DMS153 (cell line): ENCODE data around the gene GRPEL2.

Source experiments
- DNase-seq: peaks from one replicate; lab custom pipeline; 2025; lab: John Stamatoyannopoulos, UW

The GRPEL2 gene

DNA sequence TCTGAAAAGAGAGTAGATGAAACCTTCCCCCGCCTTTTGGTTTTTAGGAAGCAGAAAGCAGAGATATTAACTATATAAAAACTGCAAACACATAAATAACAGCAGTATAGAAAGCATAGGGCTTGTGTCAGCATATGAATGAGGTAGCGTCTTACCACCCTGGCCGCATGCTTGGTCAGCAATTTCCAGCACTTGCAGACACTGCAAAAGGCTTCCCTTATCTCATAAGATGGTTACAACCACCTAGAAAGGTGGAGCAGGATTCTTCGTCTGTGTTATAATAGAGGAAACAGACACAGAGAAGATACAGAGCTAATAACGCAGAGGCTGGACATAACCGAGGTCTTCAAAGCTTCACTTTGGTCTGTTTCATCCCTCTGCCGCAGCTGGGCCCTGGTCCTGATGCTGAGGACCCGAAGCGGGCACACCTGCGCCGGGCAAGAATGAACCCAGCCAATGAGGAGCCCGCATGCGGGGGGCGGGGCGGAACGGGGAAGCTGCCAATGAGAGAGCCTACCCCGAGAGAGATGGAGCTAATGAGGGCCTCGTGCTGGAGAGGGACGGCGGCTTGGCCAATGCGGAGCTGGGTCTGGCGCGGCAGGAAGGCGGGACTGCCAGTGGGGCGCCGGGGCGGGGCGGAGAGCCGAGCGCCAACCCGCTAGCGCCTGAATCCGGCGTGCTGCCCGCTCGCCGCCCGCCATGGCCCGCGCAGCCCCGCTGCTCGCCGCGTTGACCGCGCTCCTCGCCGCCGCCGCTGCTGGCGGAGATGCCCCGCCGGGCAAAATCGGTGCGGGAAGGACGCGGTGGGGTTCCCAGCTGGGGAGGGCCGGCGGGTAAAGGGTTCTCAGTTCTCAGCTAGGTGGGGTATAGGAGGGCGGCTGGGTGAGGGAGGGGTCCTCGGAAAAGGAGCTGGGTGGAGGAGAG is 12.3 kb downstream of the GRPEL2 start, which contains the start of gene PCYOX1L:
TSS of gene PCYOX1L (plus strand) at position 677 of the 924 bp plus-strand sequence. CDS start at position 700, 23 bp downstream.
- DNase-seq = peak; percentile 86

DNA sequence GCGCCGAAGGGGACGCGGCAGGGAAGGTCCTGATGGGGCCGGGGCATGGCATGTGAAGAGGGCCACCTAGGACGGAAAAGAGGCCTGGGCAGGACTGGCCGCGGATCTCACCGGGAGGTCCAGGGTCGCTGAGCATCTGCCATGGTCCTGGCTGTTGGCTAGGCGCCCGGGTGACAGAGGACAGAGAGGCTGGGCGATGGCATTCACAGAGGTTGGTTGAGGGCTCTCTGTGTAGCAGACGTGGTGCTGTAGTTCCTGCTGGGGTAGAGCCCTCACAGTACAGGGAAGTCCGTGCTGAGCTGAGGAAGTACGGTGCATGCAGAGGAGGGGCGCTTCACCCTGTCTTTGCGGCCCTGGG is 13.0 kb downstream of the GRPEL2 start:
- DNase-seq = no peak

DNA sequence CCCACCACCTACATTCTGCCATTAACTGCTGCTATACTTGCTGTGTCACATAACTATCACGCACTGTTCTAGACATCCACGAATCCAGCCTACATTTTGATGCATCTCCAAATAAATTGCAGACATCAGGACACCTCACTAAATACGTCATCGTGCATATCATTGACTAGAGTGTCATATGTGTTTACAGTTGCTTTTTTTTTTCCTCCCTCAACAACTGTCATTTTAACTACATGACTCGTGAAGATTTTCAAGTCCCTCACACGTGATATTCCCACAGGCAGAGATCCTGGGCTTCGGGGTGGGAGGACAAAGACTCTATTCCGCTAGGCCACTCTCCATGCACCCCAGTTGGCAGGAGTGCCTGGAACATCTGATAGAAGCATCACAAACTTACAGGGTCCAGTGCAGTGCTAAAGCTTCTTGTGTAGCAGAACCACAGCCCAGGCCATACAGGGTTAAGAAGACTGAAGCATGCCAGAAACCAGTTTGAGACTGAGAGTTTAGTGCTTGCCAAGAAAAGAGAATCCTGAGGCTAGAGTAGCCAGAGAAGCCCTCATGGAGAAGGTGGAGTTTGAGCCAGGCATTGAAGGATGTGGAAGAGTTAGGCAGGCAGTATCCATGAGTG is 13.7 kb downstream of the GRPEL2 start:
- no peak for DNase-seq

DNA sequence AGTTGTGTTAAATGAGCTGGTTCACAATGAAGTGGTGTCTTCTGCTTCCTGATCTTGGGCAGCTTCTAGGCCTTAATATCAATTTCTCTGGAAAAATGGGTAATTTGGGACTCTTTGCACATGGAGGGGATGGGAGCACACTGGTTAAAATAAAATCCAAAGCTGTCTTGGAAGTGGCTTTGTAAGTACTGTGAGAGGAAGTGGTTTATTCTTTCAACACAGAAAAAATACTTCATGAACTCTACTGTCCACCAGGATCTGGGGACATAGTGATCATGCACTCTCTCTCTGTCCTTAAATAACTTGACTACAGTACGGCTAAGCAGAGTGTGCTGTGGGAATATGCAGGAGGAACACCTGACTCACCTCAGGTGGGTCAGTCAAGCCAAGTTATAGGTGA is 15.0 kb downstream of the GRPEL2 start:
- no peak for DNase-seq

DNA sequence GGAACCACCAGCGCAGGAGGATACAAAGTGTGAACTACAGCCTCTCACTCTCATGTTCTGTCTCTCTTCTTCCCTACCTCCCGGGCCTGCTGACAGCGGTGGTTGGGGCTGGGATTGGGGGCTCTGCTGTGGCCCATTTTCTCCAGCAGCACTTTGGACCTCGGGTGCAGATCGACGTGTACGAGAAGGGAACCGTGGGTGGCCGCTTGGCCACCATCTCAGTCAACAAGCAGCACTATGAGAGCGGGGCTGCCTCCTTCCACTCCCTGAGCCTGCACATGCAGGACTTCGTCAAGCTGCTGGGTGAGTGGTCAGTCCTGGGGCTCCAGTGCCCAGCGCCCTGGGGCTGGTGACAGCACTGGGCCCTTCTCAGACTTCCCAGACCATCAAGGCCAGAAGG is 17.2 kb downstream of the GRPEL2 start:
- DNase-seq = no peak

DNA sequence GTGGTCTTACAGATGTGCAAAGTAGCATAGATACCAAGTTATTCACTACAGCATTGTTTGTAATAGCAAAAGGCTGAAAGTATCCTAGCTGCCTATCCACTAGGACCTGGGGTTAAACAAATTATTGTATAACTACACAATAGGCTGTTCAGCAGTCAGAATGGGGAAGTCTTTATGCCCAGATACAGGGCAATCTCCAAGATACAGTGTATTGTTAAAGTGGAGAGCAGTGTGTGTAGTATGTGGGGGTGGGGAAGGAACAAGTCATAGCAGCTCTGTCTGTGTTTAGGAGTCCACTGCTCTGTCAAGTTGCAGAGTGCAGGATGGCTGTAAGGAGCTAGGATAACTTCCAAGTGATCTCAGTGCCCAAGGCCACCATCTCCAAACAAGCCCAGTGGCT is 18.1 kb downstream of the GRPEL2 start:
- DNase-seq = no peak

DNA sequence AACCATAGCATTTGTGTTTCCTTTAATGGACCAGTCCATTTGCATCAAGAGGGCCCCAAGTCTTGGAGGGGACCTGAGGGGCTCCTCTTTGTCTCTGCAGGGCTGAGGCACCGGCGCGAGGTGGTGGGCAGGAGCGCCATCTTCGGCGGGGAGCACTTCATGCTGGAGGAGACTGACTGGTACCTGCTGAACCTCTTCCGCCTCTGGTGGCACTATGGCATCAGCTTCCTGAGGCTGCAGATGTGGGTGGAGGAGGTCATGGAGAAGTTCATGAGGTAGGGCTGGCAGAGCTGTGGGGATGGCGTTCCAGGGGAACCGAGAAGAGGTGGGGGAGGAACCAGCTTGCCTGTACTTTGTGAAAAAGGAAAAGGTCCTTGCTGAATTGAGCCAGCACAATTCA is 18.6 kb downstream of the GRPEL2 start:
- no peak for DNase-seq

DNA sequence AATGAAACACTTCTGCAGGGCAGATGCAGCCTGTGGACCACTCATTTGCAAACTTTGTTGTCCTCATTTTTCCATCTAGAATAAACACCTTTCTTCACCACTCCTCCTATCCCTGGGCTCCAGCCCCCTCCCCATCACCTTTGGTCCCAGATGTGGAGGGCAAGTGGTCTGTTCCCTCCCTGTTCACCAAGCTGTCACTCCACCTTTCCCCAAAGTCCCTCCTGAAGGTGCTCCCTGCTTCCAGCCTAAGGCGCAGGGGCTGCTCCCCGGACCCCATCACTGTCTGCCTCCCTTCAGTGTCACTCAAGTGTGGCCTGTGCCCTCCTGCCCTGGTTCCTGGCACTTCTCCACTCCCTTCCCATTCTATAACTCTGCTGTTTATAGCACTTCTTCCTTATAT is 19.4 kb downstream of the GRPEL2 start:
- DNase-seq = no peak

DNA sequence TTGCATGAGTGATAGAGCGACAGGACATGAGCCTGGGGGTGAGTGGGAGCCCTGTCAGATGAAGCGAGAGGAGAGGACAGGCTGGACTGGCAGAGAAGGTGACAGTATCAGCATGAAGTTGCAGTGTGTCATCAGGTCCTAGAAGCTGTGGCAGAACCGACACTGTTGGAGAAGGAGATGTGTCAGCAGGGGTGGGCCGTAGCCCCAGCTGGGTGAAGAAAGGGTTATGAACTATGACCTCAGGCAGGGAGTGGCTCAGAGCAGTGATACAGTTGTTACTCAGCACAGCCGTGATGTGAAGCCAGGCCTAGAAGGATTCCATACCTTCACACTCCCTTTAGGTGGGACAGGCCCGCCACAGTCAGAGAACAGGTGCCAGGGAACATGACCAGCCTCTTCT is 20.1 kb downstream of the GRPEL2 start:
- no peak for DNase-seq

DNA sequence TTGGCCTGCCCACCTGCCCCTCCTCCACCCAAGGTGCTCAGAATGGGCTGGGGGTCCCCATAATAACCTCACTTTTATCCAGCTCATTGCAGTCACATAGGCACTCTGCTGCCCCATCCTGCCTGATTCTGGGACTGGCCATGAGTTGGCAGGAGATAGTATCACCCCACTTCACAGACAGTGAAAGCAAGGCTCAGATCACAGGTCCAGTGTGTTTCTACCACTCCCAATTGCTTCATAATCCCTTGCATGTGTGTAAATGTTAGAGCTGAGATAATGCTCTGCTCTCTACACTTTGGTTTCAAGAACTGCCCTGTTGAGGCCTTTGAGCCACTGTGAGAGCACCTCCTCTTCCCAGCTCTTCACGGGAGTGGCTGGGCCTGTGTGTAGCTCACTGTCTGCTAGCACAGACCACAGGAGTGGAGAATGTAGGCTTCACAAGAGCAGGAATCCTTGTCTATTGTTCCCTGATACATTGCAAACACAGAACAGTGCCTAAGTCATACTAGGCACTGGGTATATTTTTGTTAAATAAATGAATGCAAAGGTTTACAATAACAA is 20.9 kb downstream of the GRPEL2 start:
- no peak for DNase-seq

DNA sequence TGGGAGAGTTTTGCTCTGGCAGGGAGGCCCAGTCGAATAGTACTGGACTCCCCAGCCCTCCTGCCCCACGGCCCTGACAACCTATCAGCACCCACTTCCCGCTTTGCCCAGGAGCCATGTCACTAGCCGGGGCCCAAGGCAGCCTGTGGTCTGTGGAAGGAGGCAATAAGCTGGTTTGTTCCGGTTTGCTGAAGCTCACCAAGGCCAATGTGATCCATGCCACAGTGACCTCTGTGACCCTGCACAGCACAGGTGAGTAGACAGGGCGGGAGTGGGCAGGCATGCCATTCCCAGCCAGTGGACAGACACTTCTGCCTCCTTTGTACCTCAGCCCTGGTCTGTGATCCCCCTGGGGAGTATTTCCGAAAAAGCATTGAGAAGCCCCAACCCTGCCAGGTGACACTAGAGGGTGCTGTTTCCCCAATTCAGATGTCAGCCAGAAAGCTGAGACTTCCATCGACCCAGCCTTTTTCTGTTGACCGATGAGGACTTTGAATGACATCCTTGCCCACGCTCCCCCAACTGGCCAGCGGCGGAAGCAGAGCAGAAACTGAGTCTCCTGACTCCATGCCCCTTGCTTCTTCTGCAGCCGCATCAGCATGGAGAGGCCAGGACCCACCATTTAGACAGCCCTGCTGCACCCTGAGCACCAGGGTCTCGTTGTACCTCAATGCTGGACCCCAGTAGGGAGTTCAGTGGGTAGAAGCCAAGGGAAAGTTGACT is 22.1 kb downstream of the GRPEL2 start:
- peak; percentile 5 for DNase-seq

DNA sequence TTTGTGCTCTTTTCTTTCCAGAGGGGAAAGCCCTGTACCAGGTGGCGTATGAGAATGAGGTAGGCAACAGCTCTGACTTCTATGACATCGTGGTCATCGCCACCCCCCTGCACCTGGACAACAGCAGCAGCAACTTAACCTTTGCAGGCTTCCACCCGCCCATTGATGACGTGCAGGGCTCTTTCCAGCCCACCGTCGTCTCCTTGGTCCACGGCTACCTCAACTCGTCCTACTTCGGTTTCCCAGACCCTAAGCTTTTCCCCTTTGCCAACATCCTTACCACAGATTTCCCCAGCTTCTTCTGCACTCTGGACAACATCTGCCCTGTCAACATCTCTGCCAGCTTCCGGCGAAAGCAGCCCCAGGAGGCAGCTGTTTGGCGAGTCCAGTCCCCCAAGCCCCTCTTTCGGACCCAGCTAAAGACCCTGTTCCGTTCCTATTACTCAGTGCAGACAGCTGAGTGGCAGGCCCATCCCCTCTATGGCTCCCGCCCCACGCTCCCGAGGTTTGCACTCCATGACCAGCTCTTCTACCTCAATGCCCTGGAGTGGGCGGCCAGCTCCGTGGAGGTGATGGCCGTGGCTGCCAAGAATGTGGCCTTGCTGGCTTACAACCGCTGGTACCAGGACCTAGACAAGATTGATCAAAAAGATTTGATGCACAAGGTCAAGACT is 22.8 kb downstream of the GRPEL2 start:
- DNase-seq = no peak

DNA sequence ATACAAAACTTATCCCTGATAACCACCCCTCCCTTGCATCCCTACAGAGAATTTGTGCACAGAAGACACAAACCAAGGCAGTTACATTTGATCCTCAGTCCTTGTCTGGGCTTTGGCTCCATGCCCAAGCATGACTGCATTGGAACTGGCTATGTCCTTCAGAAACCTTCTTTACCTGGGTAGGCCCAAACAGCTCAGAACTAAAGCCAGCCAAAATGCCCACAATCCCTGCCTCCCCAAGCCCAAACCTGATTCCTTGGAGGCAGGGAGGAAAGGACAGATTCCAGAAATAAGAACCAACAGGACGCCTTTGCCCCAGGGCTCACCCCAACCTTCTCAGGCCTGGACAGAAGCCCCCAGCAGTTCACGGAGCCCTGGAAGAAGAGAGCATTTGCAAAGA is 25.6 kb downstream of the GRPEL2 start:
- DNase-seq = no peak

DNA sequence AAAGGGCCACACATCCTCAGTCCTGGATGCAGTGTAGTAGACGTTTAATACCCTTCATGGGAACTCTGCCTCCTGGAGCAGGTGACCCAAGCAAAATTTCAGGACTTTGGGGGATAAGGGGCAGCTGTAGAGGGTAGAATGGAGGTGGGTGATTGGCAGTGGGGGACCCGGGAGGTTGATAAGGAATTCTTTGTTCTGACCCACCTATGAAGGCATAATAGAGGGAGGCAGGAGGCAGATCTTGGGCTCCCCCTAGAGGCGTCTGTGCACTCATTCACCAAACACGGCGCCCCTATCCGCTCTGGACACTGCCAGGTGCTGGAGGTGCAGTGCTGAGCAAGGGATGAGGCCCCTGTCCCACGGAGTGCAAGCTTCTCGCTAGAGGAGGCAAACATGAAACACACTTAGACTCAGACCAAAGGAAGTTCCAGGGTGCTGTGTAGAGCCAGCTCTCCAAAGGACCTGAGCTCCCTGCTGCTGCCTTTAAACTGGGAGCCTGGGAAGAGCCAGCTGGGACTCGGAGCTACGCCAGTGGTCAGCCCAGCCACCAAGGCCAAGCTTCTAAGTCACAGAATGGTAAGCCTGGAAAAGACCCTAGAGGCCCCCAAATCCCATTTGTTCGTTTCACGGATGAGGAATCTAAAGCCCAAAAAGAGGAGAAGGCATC is 26.1 kb downstream of the GRPEL2 start:
- peak; percentile 0 for DNase-seq

DNA sequence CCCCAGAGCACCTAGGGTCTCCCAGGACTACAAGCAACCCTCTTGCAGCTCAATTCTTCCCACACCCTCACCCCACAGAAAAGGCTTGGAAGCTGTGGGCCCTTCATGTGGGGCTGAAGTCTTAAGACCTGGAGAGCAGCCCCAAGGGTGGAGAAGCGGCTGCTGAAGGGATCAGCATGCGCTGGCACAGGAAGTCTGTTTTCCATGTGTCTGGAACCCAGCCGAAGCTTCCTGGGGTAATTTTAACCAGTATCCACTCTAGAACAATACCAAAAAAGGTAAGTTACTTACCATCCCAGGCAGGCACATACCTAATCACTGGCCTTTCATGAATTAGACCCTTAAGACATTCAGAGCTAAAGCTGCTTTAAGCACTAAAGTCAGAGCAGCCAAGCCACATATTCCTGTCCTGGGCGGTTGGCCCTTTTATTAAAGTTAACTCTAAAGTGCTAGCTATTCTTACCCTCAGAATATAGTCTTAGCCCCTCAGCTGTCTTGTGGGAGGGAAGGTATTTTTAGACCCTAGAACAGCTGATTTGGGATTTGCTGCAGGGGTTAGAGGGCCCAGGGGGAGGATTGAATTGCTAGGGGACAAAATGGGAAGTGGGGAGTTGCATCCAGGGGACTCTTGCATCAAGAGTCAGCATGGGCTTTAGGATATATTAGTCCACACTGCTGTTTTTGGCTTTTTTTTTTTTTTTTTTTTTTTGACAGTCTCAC is 26.9 kb downstream of the GRPEL2 start:
- no peak for DNase-seq

DNA sequence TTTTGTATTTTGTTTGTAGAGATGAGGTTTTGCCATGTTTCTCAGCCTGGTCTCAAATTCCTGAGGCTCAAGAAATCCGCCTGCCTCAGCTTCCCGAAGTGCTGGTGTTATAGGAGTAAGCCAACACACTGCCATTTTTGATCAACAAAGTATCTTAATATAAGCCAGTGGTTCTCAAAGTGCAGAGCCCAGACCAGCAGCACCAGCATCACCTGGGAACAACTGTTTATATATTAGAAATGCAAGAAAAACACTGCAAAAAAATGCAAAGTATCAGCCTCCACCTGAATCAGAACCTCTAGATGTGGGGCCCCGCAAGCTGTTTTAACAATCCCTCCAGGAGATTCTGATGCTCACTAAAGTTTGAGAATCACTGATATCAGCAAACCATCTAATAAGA is 27.6 kb downstream of the GRPEL2 start:
- no peak for DNase-seq

DNA sequence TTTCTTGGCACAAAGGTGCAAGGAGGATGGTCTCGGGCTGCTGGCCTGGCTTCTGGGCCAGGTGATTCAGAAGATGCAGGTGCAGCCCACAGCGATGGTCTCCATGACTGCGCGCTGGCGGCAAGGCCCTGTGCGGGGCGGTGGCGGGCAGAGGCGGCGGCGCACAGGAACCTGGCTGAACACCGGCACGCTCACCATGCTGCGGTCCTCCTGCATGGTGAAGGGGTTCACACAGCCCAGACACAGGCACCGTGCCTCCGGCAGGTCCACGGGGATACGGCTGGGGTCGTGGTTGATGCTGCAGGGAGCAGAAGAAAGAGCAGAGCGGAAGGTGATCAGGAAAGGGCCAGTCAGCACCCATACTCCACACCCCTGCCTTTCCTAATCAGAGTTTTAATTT is 29.0 kb downstream of the GRPEL2 start:
- DNase-seq = no peak

DNA sequence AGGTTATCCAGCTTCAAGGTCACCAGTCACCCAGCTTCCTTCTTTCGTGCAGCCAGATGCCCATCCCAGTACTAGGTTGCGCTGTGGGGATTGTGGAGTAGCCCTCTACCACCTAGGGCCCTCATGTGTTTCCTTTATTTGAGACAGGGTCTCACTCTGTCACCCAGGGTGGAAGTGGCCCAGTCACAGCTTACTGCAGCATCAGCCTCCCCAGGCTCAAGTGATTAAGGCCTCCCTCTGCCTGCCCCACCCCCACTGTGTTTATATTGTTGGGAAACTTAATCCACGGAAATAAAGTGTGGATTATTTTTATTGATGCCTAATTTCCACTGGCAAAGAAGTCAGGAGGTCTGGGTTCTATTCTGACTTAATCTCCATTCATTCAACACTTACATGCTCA is 29.5 kb downstream of the GRPEL2 start:
- no peak for DNase-seq

DNA sequence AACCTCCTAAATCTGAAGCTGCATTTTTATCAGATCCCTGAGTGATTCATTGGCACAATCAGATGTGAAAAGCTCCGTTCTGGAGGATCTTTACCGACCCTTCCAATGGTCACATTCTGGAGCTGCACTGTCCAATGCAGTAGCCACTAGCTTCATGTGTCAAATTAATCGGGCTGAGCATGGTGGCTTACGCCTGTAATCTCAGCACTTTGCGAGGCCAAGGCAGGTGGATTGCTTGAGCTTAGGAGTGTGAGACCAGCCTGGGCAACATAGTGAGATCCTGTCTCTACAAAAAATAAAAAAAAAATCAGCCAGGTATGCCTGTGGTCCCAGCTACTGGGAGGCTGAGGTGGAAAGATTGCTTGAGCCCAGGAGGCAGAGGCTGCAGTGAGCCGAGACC is 30.1 kb downstream of the GRPEL2 start:
- no peak for DNase-seq

DNA sequence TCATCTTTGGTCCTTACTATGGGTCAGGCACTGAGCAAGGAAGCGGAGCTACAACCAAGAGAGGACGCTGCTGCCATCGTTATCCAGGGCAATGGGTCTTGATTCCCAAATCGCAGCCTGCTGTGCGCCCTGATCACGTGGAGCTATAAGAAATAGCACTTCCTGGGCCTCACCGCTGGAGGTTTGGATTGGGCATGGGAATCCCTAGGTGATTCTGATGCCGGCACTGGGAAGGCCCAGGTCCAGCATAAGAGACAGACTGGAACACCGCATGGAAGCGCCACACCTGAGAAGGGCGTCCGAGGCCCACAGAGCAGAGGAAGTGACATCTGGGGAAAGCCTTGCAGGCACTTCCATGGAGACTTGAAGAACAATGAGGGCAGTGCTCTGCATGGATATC is 30.8 kb downstream of the GRPEL2 start:
- no peak for DNase-seq
